ENCODE measurements around the gene NIT1. TPM values are rescaled to one million over a fixed set of nuclear protein-coding genes. Genes with fewer than 3 reads are reported as not detected.

NIT1 gene
- total RNA-seq, 2 experiments from 2014 or later, result 38.5 to 40.0 TPM

DNA sequence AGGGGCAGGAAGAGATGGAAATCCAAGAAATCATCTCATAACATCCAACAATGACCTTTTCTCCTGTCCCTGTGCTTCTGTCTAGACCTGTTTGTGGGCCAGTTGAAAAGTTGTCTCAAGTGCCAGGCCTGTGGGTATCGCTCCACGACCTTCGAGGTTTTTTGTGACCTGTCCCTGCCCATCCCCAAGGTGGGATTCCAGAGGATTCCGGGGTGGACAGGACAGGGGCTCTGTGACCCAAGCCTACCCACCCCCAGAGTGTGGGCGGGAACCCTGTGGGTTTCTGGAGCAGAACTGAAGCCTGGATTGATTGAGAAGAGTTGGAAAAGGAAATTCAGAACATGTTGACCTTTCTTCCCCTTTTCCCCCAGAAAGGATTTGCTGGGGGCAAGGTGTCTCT lies 45.9 kb downstream of the NIT1 start:
- POLR2A ChIA-PET, result interaction anchor here (0.8 to 6.5 kb wide), 3 partner anchors 9 to 45 kb away, joined by 3 to 46 read pairs (median 34); partner anchors contain the start of genes B4GALT3 and UFC1
- TF ChIP-seq CTCF (IDR thresholded peaks at IDR 0.05), result no peak
- no peaks in the 10 kb centered on the region for H3K9me3 Mint-ChIP-seq
- no peak for DNase-seq
- intact Hi-C loops (cut with micrococcal nuclease), result no loop called here
- no peak overlapping the region for H3K4me3 Mint-ChIP-seq
- CTCF ChIA-PET, result interaction anchor here (1.8 to 2.9 kb wide), 3 partner anchors 10 to 46 kb away, joined by 4 to 50 read pairs (median 16); partner anchors contain the start of genes NIT1, PFDN2 and UFC1
- no peak for ATAC-seq
- H3K36me3 Mint-ChIP-seq (ENCODE audit: low read depth), result peaks cover 21% of the 10 kb centered on the region
- H3K27ac Mint-ChIP-seq, result peak overlapping the region; percentile 1
- peaks cover 64% of the 10 kb centered on the region for H3K4me1 Mint-ChIP-seq (ENCODE audit: low read depth)
- no peaks in the 10 kb centered on the region for H3K27me3 Mint-ChIP-seq

GRCh38 chr1:161164901-161165610 lies 47.2 kb downstream of the NIT1 start:
- intact Hi-C loops (cut with micrococcal nuclease), result no loop called here
- TF ChIP-seq CTCF (IDR thresholded peaks at IDR 0.05), result no peak
- H3K4me3 Mint-ChIP-seq, result no peak overlapping the region
- ATAC-seq (no peak), DNase-seq (no peak)
- no peaks in the 10 kb centered on the region for H3K9me3 Mint-ChIP-seq
- ChIA-PET CTCF (interaction anchor here (0.7 to 4.3 kb wide), 30 partner anchors 11 to 217 kb away, joined by 3 to 50 read pairs (median 6); partner anchors contain the start of genes APOA2, B4GALT3, CFAP126 and DEDD), POLR2A (interaction anchor here (0.7 to 6.5 kb wide), 13 partner anchors 7 to 353 kb away, joined by 3 to 46 read pairs (median 4); partner anchors contain the start of genes B4GALT3, NIT1, PFDN2 and TOMM40L)
- peaks cover 56% of the 10 kb centered on the region for H3K4me1 Mint-ChIP-seq (ENCODE audit: low read depth)
- peak overlapping the region; percentile 95 for H3K27ac Mint-ChIP-seq
- H3K36me3 Mint-ChIP-seq (ENCODE audit: low read depth), result peaks cover 17% of the 10 kb centered on the region
- H3K27me3 Mint-ChIP-seq, result no peaks in the 10 kb centered on the region

- TF ChIP-seq CTCF (IDR thresholded peaks at IDR 0.05), result peak; percentile 69
- DNase-seq (peak; percentile 97), ATAC-seq (peak; percentile 94)
- intact Hi-C loops (cut with micrococcal nuclease), result no loop called here
- H3K27ac Mint-ChIP-seq, result peak within 1 kb of the TSS; percentile 95
- H3K36me3 Mint-ChIP-seq (ENCODE audit: low read depth), result peaks cover 18% of the 10 kb centered on the region
- POLR2A ChIA-PET, result interaction anchor here (0.6 to 6.5 kb wide), 17 partner anchors 8 to 354 kb away, joined by 3 to 46 read pairs (median 4); partner anchors contain the start of genes B4GALT3, NIT1, PFDN2 and TOMM40L
- peaks cover 46% of the 10 kb centered on the region for H3K4me1 Mint-ChIP-seq (ENCODE audit: low read depth)
- CTCF ChIA-PET, result interaction anchor here (0.7 to 4.3 kb wide), 37 partner anchors 8 to 229 kb away, joined by 3 to 50 read pairs (median 5); partner anchors contain the start of genes APOA2, ARHGAP30, B4GALT3 and CFAP126
- H3K4me3 Mint-ChIP-seq, result peak within 1 kb of the TSS; percentile 82
- no peaks in the 10 kb centered on the region for H3K9me3 Mint-ChIP-seq
- H3K27me3 Mint-ChIP-seq, result no peaks in the 10 kb centered on the region
Measured at GRCh38 chr1:161165742-161166668, 48.1 kb downstream of the NIT1 start, which contains the start of gene PPOX. Gene PPOX, plus strand, starts transcription at chr1:161166426. Its CDS starts 422 bp downstream, at chr1:161166848.

- CTCF ChIA-PET, result interaction anchor here (0.8 to 4.3 kb wide), 21 partner anchors 9 to 215 kb away, joined by 3 to 50 read pairs (median 9); partner anchors contain the start of genes APOA2, B4GALT3, FCER1G and KLHDC9
- Mint-ChIP-seq H3K9me3 (no peaks in the 10 kb centered on the region), H3K4me1 (ENCODE audit: low read depth) (peaks cover 37% of the 10 kb centered on the region), H3K27ac (peak overlapping the region; percentile 95), H3K36me3 (ENCODE audit: low read depth) (peaks cover 16% of the 10 kb centered on the region), H3K27me3 (no peaks in the 10 kb centered on the region), H3K4me3 (peak overlapping the region; percentile 82)
- TF ChIP-seq CTCF (IDR thresholded peaks at IDR 0.05), result no peak
- ATAC-seq, result no peak
- POLR2A ChIA-PET, result interaction anchor here (0.6 to 6.5 kb wide), 15 partner anchors 9 to 141 kb away, joined by 3 to 46 read pairs (median 4); partner anchors contain the start of genes B4GALT3, KLHDC9, NDUFS2 and UFC1
- intact Hi-C loops (cut with micrococcal nuclease), result no loop called here
- DNase-seq, result no peak
Measured at GRCh38 chr1:161166669-161167548, 49.0 kb downstream of the NIT1 start.
